Measurements from ENCODE around the gene TRPV5.

Gene TRPV5

GRCh38 chr7:142867097-142867378 is 66.5 kb downstream of the TRPV5 start:
- TF ChIP-seq CTCF (IDR thresholded peaks at IDR 0.05) = no peak

GRCh38 chr7:142866361-142867096 is 67.0 kb downstream of the TRPV5 start:
- peak; percentile 85 for TF ChIP-seq CTCF (IDR thresholded peaks at IDR 0.05)

GRCh38 chr7:142865766-142866165 is 67.8 kb downstream of the TRPV5 start:
- no peak for TF ChIP-seq CTCF (IDR thresholded peaks at IDR 0.05)

GRCh38 chr7:142864980-142865747 is 68.4 kb downstream of the TRPV5 start:
- TF ChIP-seq CTCF (IDR thresholded peaks at IDR 0.05) = no peak

GRCh38 chr7:142863891-142864685 is 69.5 kb downstream of the TRPV5 start:
- no peak for TF ChIP-seq CTCF (IDR thresholded peaks at IDR 0.05)

GRCh38 chr7:142862786-142863400 is 70.7 kb downstream of the TRPV5 start:
- no peak for TF ChIP-seq CTCF (IDR thresholded peaks at IDR 0.05)

- TF ChIP-seq CTCF (IDR thresholded peaks at IDR 0.05) = no peak
Measured at GRCh38 chr7:142862351-142862750, 71.2 kb downstream of the TRPV5 start.
